OCI-LY1 (cell line): Measurements from ENCODE around the gene ABCA7.

ENCODE experiments used
- EZH2 ChIP-seq: fragments of 200-600 bp; sonication (generic), shearing (Covaris generic); IDR thresholded peaks from 2 replicates; pipeline ENCODE4 v1.8.0; 2017; ENCODE audit warnings: borderline replicate concordance, mixed run types, mild to moderate bottlenecking, antibody characterized with exemption, low read length, moderate library complexity, mixed read lengths
- TF ChIP-seq, protein P1 (sequence below): fragments of 200-600 bp; sonication (generic), shearing (Covaris generic); IDR thresholded peaks from 2 replicates; pipeline ENCODE4 v1.5.1; 2017; ENCODE audit warnings: mild to moderate bottlenecking, antibody characterized with exemption, low read length, moderate library complexity, mixed read lengths

DNA sequence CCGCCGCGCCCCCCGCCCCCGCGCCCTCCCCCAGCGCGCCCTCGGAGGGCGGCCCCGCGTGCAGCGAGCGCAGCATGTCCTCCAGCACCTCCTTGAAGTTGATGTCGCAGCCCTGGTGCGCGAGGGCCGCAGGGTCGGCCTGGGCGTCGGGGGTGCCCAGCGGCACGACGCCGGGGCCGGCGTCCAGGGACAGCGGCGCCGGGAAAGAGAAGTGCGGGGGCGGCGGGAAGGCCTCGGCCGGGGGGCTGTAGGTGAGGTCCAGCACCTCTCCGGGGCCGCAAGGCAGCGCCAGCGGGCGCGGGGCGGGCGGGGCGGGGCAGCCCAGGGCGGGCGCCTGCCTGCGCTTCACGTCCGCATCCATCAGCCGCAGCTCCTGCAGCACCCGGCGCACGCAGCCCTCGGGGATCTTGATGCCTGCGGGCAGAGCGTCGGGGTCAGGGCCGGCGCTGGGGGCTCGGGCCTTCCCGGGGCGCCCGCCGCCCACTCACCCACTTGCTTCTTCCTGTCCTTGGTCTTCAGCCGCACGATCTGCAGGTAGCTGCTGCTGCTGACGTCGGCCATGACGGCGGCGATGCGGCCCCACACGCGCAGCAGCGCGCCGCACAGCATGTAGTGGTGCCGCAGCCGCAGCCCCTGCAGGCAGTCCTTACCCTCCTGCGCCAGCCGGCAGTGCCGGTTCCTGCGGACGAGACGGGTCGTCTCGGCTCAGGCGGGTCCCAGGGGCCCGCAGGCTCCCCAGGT lies 68.6 kb downstream of the ABCA7 start:
- TF ChIP-seq, protein P1, sequence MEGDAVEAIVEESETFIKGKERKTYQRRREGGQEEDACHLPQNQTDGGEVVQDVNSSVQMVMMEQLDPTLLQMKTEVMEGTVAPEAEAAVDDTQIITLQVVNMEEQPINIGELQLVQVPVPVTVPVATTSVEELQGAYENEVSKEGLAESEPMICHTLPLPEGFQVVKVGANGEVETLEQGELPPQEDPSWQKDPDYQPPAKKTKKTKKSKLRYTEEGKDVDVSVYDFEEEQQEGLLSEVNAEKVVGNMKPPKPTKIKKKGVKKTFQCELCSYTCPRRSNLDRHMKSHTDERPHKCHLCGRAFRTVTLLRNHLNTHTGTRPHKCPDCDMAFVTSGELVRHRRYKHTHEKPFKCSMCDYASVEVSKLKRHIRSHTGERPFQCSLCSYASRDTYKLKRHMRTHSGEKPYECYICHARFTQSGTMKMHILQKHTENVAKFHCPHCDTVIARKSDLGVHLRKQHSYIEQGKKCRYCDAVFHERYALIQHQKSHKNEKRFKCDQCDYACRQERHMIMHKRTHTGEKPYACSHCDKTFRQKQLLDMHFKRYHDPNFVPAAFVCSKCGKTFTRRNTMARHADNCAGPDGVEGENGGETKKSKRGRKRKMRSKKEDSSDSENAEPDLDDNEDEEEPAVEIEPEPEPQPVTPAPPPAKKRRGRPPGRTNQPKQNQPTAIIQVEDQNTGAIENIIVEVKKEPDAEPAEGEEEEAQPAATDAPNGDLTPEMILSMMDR = no peak
- no peak for TF ChIP-seq EZH2
